Esophagus muscularis mucosa (tissue), 3 donors: ENCODE results near the gene ZNF846.

ENCODE experiments used
- CTCF ChIP-seq, 3 experiments: fragments of 200-600 bp in 2 of 3; fragments of 450-650 bp in 1 of 3; sonication (generic) in 2 of 3; IDR thresholded peaks; one replicate each; pipeline ENCODE4 v1.5.1; 2017 to 2019; ENCODE audit warnings: antibody characterized with exemption in 3 of 3, mild to moderate bottlenecking in 2 of 3, moderate library complexity in 1 of 3
- POLR2A ChIP-seq: fragments of 450-650 bp; IDR thresholded peaks from one replicate; pipeline ENCODE4 v1.6.1; 2017; ENCODE audit warnings: antibody characterized with exemption, moderate library complexity, mild to moderate bottlenecking, low read depth
- POLR2AphosphoS5 ChIP-seq, 2 donors: sonication (generic); formaldehyde crosslinking; IDR thresholded peaks; one replicate each; pipeline ENCODE4 v1.6.1; 2017; ENCODE audit warnings: antibody characterized with exemption in 2 of 2

GRCh38 chr19:9735986-9736385, 32.6 kb downstream of the ZNF846 start:
- TF ChIP-seq CTCF (IDR thresholded peaks at IDR 0.05): no peak
- TF ChIP-seq POLR2A: no peak
- TF ChIP-seq POLR2AphosphoS5 (IDR thresholded peaks at IDR 0.05): no peak
